Smooth muscle cell of trachea (primary cell): ENCODE data around the gene ARL17B. TPM values are rescaled to one million over a fixed set of nuclear protein-coding genes. Genes with fewer than 3 reads are reported as not detected.

Source experiments
- total RNA-seq: library from RNA; depleted of rRNA; stranded (reverse); fragments of >200 nt; gene quantifications from 2 replicates; pipeline ENCODE4 v1.2.1, GENCODE V29; 2014

ARL17B gene
- 8.0 and 13.9 TPM in 2 replicates for total RNA-seq

GRCh38 chr17:46361755-46362154 lies at the start of gene ARL17B:
ARL17B (minus strand) TSS chr17:46361766; CDS start chr17:46358397, 3,369 bp downstream.

GRCh38 chr17:46294831-46295230 lies 66.7 kb downstream of the ARL17B start, which contains the start of gene LRRC37A:
LRRC37A (plus strand) TSS chr17:46295131; CDS start chr17:46295134, 3 bp downstream.

Other genes with a start within 250 kb of the ARL17B start
- gene KANSL1, start 168.3 kb downstream of the ARL17B start, total RNA-seq = 59.0 and 150 TPM in 2 replicates
- 0.83 and 2.5 TPM in 2 replicates for gene LRRC37A, start 66.6 kb downstream of the ARL17B start, total RNA-seq
- gene LRRC37A2, start 150.7 kb upstream of the ARL17B start, total RNA-seq = 7.0 and 12.9 TPM in 2 replicates
- gene ARL17A, start 217.9 kb upstream of the ARL17B start, total RNA-seq = 6.0 and 7.6 TPM in 2 replicates
- 53.4 and 68.0 TPM in 2 replicates for gene NSF, start 228.9 kb upstream of the ARL17B start, total RNA-seq